Gastrocnemius medialis (tissue), 4 donors: Measurements from ENCODE around the gene CRHR2. TPM values are rescaled to one million over a fixed set of nuclear protein-coding genes. Genes with fewer than 3 reads are reported as not detected.

ENCODE experiments used
- ATAC-seq, 2 donors: fragments of 150-250 bp; one replicate each; pipeline ENCODE4 v1.9.1; 2016
- DNase-seq, 2 donors: peaks; one replicate each; pipeline ENCODE4 v3.0.0-alpha.2; 2019
- H3K27ac ChIP-seq, 4 donors: fragments of 200-600 bp; sonication (generic); 1 replicate in 1 of 4; 2 replicates in 3 of 4; pipeline ENCODE4 v1.5.1; 2016 to 2018; ENCODE audit warnings: mild to moderate bottlenecking in 2 of 4, moderate library complexity in 1 of 4
- H3K27me3 ChIP-seq, 3 donors: fragments of 200-600 bp; sonication (generic) in 2 of 3; 1 replicate in 1 of 3; 2 replicates in 2 of 3; pipeline versions ENCODE4 v1.5.1 to v1.6.0; 2016 to 2019; ENCODE audit warnings: mild to moderate bottlenecking in 1 of 3, moderate library complexity in 1 of 3
- H3K36me3 ChIP-seq, 2 donors: fragments of 200-600 bp; sonication (generic) in 1 of 2; one replicate each; pipeline ENCODE4 v1.5.1; 2017 to 2018
- H3K4me1 ChIP-seq, 2 donors: fragments of 200-600 bp; sonication (generic) in 1 of 2; one replicate each; pipeline ENCODE4 v1.5.1; 2016 to 2017; ENCODE audit warnings: mild to moderate bottlenecking in 2 of 2
- H3K4me3 ChIP-seq, 4 donors: fragments of 200-600 bp; sonication (generic) in 3 of 4; 1 replicate in 1 of 4; 2 replicates in 3 of 4; pipeline ENCODE4 v1.5.1; 2016 to 2019; ENCODE audit warnings: mild to moderate bottlenecking in 2 of 4
- H3K9me3 ChIP-seq, 3 donors: fragments of 200-600 bp; sonication (generic) in 2 of 3; 1 replicate in 1 of 3; 2 replicates in 2 of 3; pipeline ENCODE4 v1.5.1; 2016 to 2019
- CTCF ChIP-seq, 5 experiments: fragments of 450-650 bp in 3 of 5; fragments of 200-600 bp in 2 of 5; sonication (generic) in 2 of 5; IDR thresholded peaks in 4 of 5; conservative IDR thresholded peaks in 1 of 5; 1 replicate in 4 of 5; 2 replicates in 1 of 5; pipeline ENCODE4 v1.5.1; 2016 to 2019; ENCODE audit warnings: antibody characterized with exemption in 5 of 5, mild to moderate bottlenecking in 3 of 5, moderate library complexity in 3 of 5
- POLR2A ChIP-seq, 2 donors: fragments of 450-650 bp; IDR thresholded peaks; one replicate each; pipeline ENCODE4 v1.6.1; 2017; ENCODE audit warnings: antibody characterized with exemption in 2 of 2, mild to moderate bottlenecking in 2 of 2, moderate library complexity in 2 of 2
- in situ Hi-C, 4 donors: fragments of 200-750 bp; cut with MboI; loops; one replicate each; pipeline versions ENCODE4 v1.15.0 to v1.8.0; 2017; ENCODE audit warnings: low sequenced_read_pairs in 4 of 4
- intact Hi-C: fragments of 100-400 bp; cut with DNase I; formaldehyde crosslinking; loops from one replicate; pipeline ENCODE4 v1.15.1; 2023; ENCODE audit warnings: low total_unique reads
- total RNA-seq, 4 donors: library from RNA; depleted of rRNA; stranded (reverse); fragments of >200 nt; gene quantifications; one replicate each; pipeline versions ENCODE4 v1.1.0 to v1.2.3, GENCODE V29; 2016

CRHR2 gene
- total RNA-seq, 4 donors from 2014 or later: 0.07 to 0.52 TPM; not detected in 2

DNA sequence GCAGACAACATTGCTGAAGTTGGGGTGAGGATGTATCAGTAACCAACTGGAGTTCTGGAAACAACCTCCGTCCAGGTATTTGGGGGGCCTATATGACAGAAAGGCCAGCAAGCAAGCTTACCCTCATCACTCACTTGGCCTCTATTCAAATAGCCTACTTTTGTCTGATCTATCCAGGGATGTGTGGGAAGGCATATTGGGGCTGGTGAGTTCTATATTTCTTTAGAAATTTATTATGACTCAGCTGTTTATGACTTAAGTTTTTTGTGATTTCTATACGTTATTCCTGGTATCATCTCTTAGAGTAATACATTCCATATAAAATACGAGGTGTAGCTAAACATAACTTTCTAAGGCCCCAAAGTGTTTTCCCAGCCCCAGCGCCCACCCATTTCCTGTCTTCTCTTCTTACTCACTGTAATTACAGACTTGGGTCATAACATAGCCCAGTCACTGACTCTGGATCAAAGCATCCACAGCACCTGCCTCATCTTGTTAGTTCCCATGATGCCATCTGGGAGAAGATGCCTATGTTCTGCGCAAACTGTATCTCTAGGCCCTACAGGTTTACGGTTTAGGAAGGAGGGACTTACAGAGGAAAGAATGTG is 69.5 kb downstream of the CRHR2 start:
- Histone ChIP-seq H3K27me3 (no peaks in the 10 kb centered on the region), H3K9me3 (no peaks in the 10 kb centered on the region), H3K4me1 (no peaks in the 10 kb centered on the region), H3K36me3 (peaks cover 0 to 75% of the 10 kb centered on the region in 2 donors), H3K27ac (no peak overlapping the region), H3K4me3 (no peak overlapping the region)
- intact Hi-C loops: no loop called here
- DNase-seq (no peak), ATAC-seq (no peak)
- TF ChIP-seq POLR2A (IDR thresholded peaks at IDR 0.05) (no peak), CTCF (IDR thresholded peaks at IDR 0.05 in 4 of 5, conservative IDR thresholded peaks at IDR 0.05 in 1 of 5) (no peak)
- in situ Hi-C loops: no loop called here

- Histone ChIP-seq H3K36me3 (peaks cover 0 to 89% of the 10 kb centered on the region in 2 donors), H3K27ac (no peak overlapping the region), H3K27me3 (no peaks in the 10 kb centered on the region), H3K4me1 (no peaks in the 10 kb centered on the region), H3K9me3 (no peaks in the 10 kb centered on the region), H3K4me3 (no peak overlapping the region)
- in situ Hi-C loops: no loop called here
- TF ChIP-seq CTCF (IDR thresholded peaks at IDR 0.05 in 4 of 5, conservative IDR thresholded peaks at IDR 0.05 in 1 of 5) (no peak), POLR2A (IDR thresholded peaks at IDR 0.05) (no peak)
- intact Hi-C loops: no loop called here
- ATAC-seq: no peak
- DNase-seq: no peak
Measured at GRCh38 chr7:30605832-30606231, 76.4 kb downstream of the CRHR2 start.

- Histone ChIP-seq H3K27ac (no peak overlapping the region), H3K36me3 (peaks cover 0 to 89% of the 10 kb centered on the region in 2 donors), H3K4me1 (no peaks in the 10 kb centered on the region), H3K27me3 (no peaks in the 10 kb centered on the region), H3K9me3 (no peaks in the 10 kb centered on the region), H3K4me3 (no peak overlapping the region)
- intact Hi-C loops (no loop called here), in situ Hi-C loops (no loop called here)
- TF ChIP-seq POLR2A (IDR thresholded peaks at IDR 0.05) (no peak), CTCF (IDR thresholded peaks at IDR 0.05 in 4 of 5, conservative IDR thresholded peaks at IDR 0.05 in 1 of 5) (no peak)
- ATAC-seq: no peak
- no peak for DNase-seq
Measured at GRCh38 chr7:30604901-30605300, 77.4 kb downstream of the CRHR2 start.

Other genes starting within 250 kb of the CRHR2 start
- 1 to 10 TPM; 2.3 to 4.6 (median 3.6) TPM for gene NOD1, start 203.7 kb downstream of the CRHR2 start, total RNA-seq
- gene GGCT, start 177.6 kb downstream of the CRHR2 start, total RNA-seq: 10 to 100 TPM in 3 of 4 donors, 1 to 10 TPM in 1; 7.4 to 20.0 (median 12.8) TPM
- gene GARS1, start 87.6 kb downstream of the CRHR2 start, total RNA-seq: 10 to 100 TPM; 52.1 to 67.7 (median 60.1) TPM
- 1 to 10 TPM; 1.9 to 8.6 (median 5.5) TPM for gene INMT, start 69.7 kb upstream of the CRHR2 start, total RNA-seq
- 1 to 10 TPM; 1.4 to 4.3 (median 3.0) TPM for gene MINDY4, start 89.0 kb upstream of the CRHR2 start, total RNA-seq
- gene AQP1, start 229.4 kb upstream of the CRHR2 start, total RNA-seq: 100 to 1,000 TPM in 3 of 4 donors, 10 to 100 TPM in 1; 81.9 to 149 (median 113) TPM